ENCODE results near the gene PCYT1A.

GRCh38 chr3:196225763-196226364, 61.7 kb downstream of the PCYT1A start:
- TF ChIP-seq CTCF (IDR thresholded peaks at IDR 0.05) (no peak), POLR2A (IDR thresholded peaks at IDR 0.05; ENCODE audit: low read depth) (no peak), POLR2AphosphoS5 (IDR thresholded peaks at IDR 0.05) (no peak), EP300 (IDR thresholded peaks at IDR 0.05) (no peak)
